Measurements from ENCODE around the gene HK1. TPM values are rescaled to one million over a fixed set of nuclear protein-coding genes. Genes with fewer than 3 reads are reported as not detected.
A peak's percentile ranks its signal among the peaks of the same experiment; 100 is the strongest.

HK1 gene
- total RNA-seq, 2 donors from 2014 or later = 38.0 to 78.8 TPM

DNA sequence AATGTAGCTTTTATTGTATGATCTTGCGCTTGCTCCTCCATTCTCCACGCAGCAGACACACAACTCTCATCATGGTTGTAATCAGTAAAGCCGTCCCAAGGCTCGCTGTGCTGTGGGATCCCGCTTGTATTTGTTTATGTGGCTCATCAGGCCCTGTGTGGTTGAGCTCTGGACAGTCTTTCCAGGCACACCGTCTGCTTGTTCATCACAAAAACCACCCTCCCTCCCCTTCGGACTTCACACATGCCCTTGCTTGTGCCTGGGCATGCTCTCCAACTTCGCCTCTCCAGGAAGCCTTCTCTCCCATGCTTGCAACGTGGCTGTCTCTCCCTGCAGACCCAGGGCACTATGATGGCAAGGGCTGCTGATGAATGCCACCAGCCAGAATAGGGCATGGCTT is 62.4 kb downstream of the HK1 start:
- TF ChIP-seq, protein P1, sequence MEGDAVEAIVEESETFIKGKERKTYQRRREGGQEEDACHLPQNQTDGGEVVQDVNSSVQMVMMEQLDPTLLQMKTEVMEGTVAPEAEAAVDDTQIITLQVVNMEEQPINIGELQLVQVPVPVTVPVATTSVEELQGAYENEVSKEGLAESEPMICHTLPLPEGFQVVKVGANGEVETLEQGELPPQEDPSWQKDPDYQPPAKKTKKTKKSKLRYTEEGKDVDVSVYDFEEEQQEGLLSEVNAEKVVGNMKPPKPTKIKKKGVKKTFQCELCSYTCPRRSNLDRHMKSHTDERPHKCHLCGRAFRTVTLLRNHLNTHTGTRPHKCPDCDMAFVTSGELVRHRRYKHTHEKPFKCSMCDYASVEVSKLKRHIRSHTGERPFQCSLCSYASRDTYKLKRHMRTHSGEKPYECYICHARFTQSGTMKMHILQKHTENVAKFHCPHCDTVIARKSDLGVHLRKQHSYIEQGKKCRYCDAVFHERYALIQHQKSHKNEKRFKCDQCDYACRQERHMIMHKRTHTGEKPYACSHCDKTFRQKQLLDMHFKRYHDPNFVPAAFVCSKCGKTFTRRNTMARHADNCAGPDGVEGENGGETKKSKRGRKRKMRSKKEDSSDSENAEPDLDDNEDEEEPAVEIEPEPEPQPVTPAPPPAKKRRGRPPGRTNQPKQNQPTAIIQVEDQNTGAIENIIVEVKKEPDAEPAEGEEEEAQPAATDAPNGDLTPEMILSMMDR (conservative IDR thresholded peaks at IDR 0.05) = no peak
- Histone ChIP-seq H3K36me3 (ENCODE audit: control insufficient read depth, insufficient read depth, low read length) (no peaks in the 10 kb centered on the region), H3K27ac (ENCODE audit: low read depth, low read length) (no peak overlapping the region), H3K27me3 (ENCODE audit: control insufficient read depth, insufficient read depth, low read length, poor library complexity, severe bottlenecking) (no peaks in the 10 kb centered on the region), H3K4me1 (ENCODE audit: control insufficient read depth, insufficient read depth, low read length) (no peaks in the 10 kb centered on the region), H3K4me3 (ENCODE audit: low read length) (no peak overlapping the region), H3K9me3 (ENCODE audit: control insufficient read depth, low read length) (no peaks in the 10 kb centered on the region), H3K9ac (ENCODE audit: extremely low read depth, low read length, poor library complexity, severe bottlenecking) (no peak overlapping the region)
- no peak overlapping the region for H3K27ac Mint-ChIP-seq
- no peaks in the 10 kb centered on the region for H3K27me3 Mint-ChIP-seq (ENCODE audit: insufficient read depth)
- H3K4me1 Mint-ChIP-seq = peaks cover 27% of the 10 kb centered on the region
- peaks cover 8% of the 10 kb centered on the region for H3K36me3 Mint-ChIP-seq (ENCODE audit: low read depth)
- H3K4me3 Mint-ChIP-seq = no peak overlapping the region
- no peak for DNase-seq
- WGBS, 2 experiments (ENCODE audit: insufficient coverage in 1 of 2, insufficient read length in 1 of 2) = 94 to 96% methylated on average over 9 of the region's 9 CpGs
- H3K9me3 Mint-ChIP-seq = no peaks in the 10 kb centered on the region

DNA sequence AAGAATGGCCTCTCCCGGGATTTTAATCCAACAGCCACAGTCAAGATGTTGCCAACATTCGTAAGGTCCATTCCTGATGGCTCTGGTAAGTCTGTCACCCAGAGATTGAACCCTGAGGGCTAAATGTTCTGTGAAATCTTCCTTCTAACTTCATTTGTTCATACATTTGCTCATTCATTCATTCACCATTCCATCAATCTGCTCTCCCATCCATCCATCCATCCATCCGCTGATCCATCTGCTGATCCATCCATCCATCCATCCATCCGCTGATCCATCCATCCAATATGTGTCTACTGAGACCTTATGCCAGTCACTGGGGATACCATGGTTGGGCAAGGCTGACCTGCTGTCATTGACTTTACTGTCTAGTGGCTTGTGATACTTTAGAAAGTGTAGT is 65.6 kb downstream of the HK1 start:
- H3K27me3 Mint-ChIP-seq (ENCODE audit: insufficient read depth) = no peaks in the 10 kb centered on the region
- H3K27ac Mint-ChIP-seq = no peak overlapping the region
- no peaks in the 10 kb centered on the region for H3K36me3 ChIP-seq (ENCODE audit: control insufficient read depth, insufficient read depth, low read length)
- 88 to 95% methylated on average over 3 to 4 of the region's 4 CpGs for WGBS, 2 experiments (ENCODE audit: insufficient coverage in 1 of 2, insufficient read length in 1 of 2)
- no peak for DNase-seq
- peaks cover 15% of the 10 kb centered on the region for H3K36me3 Mint-ChIP-seq (ENCODE audit: low read depth)
- no peaks in the 10 kb centered on the region for H3K9me3 Mint-ChIP-seq
- H3K27me3 ChIP-seq (ENCODE audit: control insufficient read depth, insufficient read depth, low read length, poor library complexity, severe bottlenecking) = no peaks in the 10 kb centered on the region
- no peaks in the 10 kb centered on the region for H3K9me3 ChIP-seq (ENCODE audit: control insufficient read depth, low read length)
- H3K27ac ChIP-seq (ENCODE audit: low read depth, low read length) = no peak overlapping the region
- H3K4me3 Mint-ChIP-seq = no peak overlapping the region
- no peak overlapping the region for H3K9ac ChIP-seq (ENCODE audit: extremely low read depth, low read length, poor library complexity, severe bottlenecking)
- peaks cover 2% of the 10 kb centered on the region for H3K4me1 ChIP-seq (ENCODE audit: control insufficient read depth, insufficient read depth, low read length)
- H3K4me3 ChIP-seq (ENCODE audit: low read length) = no peak overlapping the region
- TF ChIP-seq, protein P1 (conservative IDR thresholded peaks at IDR 0.05) = no peak
- peaks cover 29% of the 10 kb centered on the region for H3K4me1 Mint-ChIP-seq

DNA sequence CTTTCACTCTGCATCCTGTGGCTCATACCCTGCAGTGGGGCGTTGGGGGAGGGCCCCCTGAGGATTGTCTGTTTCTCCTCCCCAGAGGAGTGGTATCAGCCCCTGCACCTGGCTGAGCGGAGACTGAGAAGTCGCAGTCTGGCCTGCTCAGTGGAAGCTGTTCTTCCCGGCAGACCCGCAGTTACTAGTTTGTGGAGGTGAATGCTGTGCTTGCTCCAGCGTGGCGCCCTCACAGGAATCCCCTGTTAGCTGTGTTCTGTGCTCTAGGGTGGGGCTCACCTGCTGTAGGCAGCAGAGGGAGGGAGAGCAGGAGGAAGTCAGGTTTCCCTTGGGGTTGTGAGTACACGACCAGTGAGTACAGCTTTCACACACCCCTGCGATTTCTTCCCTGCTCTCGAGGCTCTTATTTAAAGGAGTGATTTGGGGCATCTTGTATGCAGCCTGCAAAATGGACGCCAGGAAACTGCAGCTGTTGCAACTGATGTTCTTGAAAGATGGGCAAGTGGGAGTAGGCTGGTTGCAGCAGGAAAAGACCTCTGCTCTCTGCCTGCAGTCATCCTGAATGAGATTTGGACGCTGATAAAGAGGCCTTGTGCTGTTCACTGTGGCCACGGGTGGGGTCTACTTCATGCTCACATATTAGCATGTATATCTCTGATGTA is 66.4 kb downstream of the HK1 start:
- peak; percentile 57 for DNase-seq

More for the DNA sequence above, 66.4 kb downstream of the HK1 start:
- Histone ChIP-seq H3K27ac (ENCODE audit: low read depth, low read length) (no peak overlapping the region), H3K36me3 (ENCODE audit: control insufficient read depth, insufficient read depth, low read length) (no peaks in the 10 kb centered on the region), H3K27me3 (ENCODE audit: control insufficient read depth, insufficient read depth, low read length, poor library complexity, severe bottlenecking) (no peaks in the 10 kb centered on the region), H3K4me1 (ENCODE audit: control insufficient read depth, insufficient read depth, low read length) (peaks cover 2% of the 10 kb centered on the region), H3K4me3 (ENCODE audit: low read length) (no peak overlapping the region), H3K9ac (ENCODE audit: extremely low read depth, low read length, poor library complexity, severe bottlenecking) (no peak overlapping the region), H3K9me3 (ENCODE audit: control insufficient read depth, low read length) (no peaks in the 10 kb centered on the region)
- peaks cover 30% of the 10 kb centered on the region for H3K4me1 Mint-ChIP-seq
- no peaks in the 10 kb centered on the region for H3K9me3 Mint-ChIP-seq
- no peak overlapping the region for H3K4me3 Mint-ChIP-seq
- 84 to 87% methylated on average over 7 to 13 of the region's 13 CpGs for WGBS, 2 experiments (ENCODE audit: insufficient coverage in 1 of 2, insufficient read length in 1 of 2)
- TF ChIP-seq, protein P1 (conservative IDR thresholded peaks at IDR 0.05) = no peak
- H3K27me3 Mint-ChIP-seq (ENCODE audit: insufficient read depth) = no peaks in the 10 kb centered on the region
- H3K36me3 Mint-ChIP-seq (ENCODE audit: low read depth) = peaks cover 19% of the 10 kb centered on the region
- H3K27ac Mint-ChIP-seq = peak overlapping the region; percentile 80
